ENCODE data around the gene TEKT3.

- TF ChIP-seq, protein P1, sequence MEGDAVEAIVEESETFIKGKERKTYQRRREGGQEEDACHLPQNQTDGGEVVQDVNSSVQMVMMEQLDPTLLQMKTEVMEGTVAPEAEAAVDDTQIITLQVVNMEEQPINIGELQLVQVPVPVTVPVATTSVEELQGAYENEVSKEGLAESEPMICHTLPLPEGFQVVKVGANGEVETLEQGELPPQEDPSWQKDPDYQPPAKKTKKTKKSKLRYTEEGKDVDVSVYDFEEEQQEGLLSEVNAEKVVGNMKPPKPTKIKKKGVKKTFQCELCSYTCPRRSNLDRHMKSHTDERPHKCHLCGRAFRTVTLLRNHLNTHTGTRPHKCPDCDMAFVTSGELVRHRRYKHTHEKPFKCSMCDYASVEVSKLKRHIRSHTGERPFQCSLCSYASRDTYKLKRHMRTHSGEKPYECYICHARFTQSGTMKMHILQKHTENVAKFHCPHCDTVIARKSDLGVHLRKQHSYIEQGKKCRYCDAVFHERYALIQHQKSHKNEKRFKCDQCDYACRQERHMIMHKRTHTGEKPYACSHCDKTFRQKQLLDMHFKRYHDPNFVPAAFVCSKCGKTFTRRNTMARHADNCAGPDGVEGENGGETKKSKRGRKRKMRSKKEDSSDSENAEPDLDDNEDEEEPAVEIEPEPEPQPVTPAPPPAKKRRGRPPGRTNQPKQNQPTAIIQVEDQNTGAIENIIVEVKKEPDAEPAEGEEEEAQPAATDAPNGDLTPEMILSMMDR (conservative IDR thresholded peaks at IDR 0.05) = no peak
- no peak for TF ChIP-seq EZH2 (IDR thresholded peaks at IDR 0.05; ENCODE audit: low read depth)
These were observed 35.8 kb upstream of the TEKT3 start for GRCh38 chr17:15377200-15377599.
